Breast epithelium (tissue), 4 donors: ENCODE data around the gene MTMR12. TPM values are rescaled to one million over a fixed set of nuclear protein-coding genes. Genes with fewer than 3 reads are reported as not detected.

Experiments
- DNase-seq, 2 donors: peaks; one replicate each; pipeline ENCODE4 v3.0.0-alpha.2; 2019; ENCODE audit warnings: low spot score in 2 of 2
- H3K27ac ChIP-seq, 2 donors: fragments of 200-600 bp; sonication (generic) in 1 of 2; one replicate each; pipeline ENCODE4 v1.5.1; 2016 to 2019; ENCODE audit warnings: mild to moderate bottlenecking in 1 of 2
- H3K27me3 ChIP-seq, 2 donors: fragments of 200-600 bp; sonication (generic) in 1 of 2; one replicate each; pipeline versions ENCODE4 v1.5.1 to v1.6.0; 2017 to 2019; ENCODE audit warnings: control low read depth in 1 of 2, mild to moderate bottlenecking in 1 of 2
- H3K36me3 ChIP-seq: fragments of 200-600 bp; one replicate; pipeline ENCODE4 v1.5.1; 2019
- H3K4me1 ChIP-seq, 2 donors: fragments of 200-600 bp; sonication (generic); one replicate each; pipeline ENCODE4 v1.5.1; 2016 to 2019; ENCODE audit warnings: control low read depth in 1 of 2
- H3K4me3 ChIP-seq, 3 donors: fragments of 200-600 bp; sonication (generic); 1 replicate in 2 of 3; 2 replicates in 1 of 3; pipeline ENCODE4 v1.5.1; 2016 to 2019; ENCODE audit warnings: mild to moderate bottlenecking in 3 of 3, moderate library complexity in 2 of 3
- H3K9me3 ChIP-seq, 2 donors: fragments of 200-600 bp; sonication (generic) in 1 of 2; one replicate each; pipeline ENCODE4 v1.5.1; 2016 to 2019; ENCODE audit warnings: control low read depth in 1 of 2
- POLR2A ChIP-seq: fragments of 450-650 bp; IDR thresholded peaks from one replicate; pipeline ENCODE4 v1.6.1; 2016; ENCODE audit warnings: antibody characterized with exemption, mild to moderate bottlenecking, moderate library complexity
- POLR2AphosphoS5 ChIP-seq, 3 donors: sonication (generic); formaldehyde crosslinking; IDR thresholded peaks; one replicate each; pipeline ENCODE4 v1.6.1; 2017; ENCODE audit warnings: antibody characterized with exemption in 3 of 3
- intact Hi-C: fragments of 100-400 bp; cut with DNase I; formaldehyde crosslinking; loops from one replicate; pipeline ENCODE4 v1.15.1; 2023; ENCODE audit warnings: low total_unique reads
- total RNA-seq, 3 donors: library from RNA; depleted of rRNA; stranded (reverse); fragments of >200 nt; gene quantifications; one replicate each; pipeline ENCODE4 v1.1.0, GENCODE V29; 2016
- TF ChIP-seq, protein P1 (sequence below), 3 donors: fragments of 450-650 bp; IDR thresholded peaks; one replicate each; pipeline ENCODE4 v1.5.1; 2016 to 2017; ENCODE audit warnings: antibody characterized with exemption in 3 of 3, mild to moderate bottlenecking in 3 of 3, moderate library complexity in 3 of 3

MTMR12 gene
- total RNA-seq, 3 donors from 2014 or later = 40.0 to 61.3 (median 43.0) TPM

DNA sequence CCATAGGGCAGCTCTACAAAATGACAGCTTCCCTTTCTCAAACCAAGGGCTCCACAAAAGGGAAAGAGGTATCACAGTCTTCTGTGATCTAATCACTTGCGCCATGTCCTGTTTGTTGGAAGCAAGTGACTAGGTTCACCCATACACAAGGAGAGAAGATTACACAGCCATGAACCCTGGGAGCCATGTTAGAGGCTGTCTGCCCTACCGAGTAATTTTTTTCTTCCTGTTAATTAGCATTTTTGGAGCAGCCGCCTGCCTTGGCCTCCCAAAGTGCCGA lies 105.4 kb downstream of the MTMR12 start:
- Histone ChIP-seq H3K4me1 (no peaks in the 10 kb centered on the region), H3K27me3 (no peaks in the 10 kb centered on the region), H3K9me3 (no peaks in the 10 kb centered on the region), H3K27ac (no peak overlapping the region), H3K36me3 (no peaks in the 10 kb centered on the region), H3K4me3 (no peak overlapping the region)
- intact Hi-C loops = no loop called here
- no peak for TF ChIP-seq POLR2AphosphoS5 (IDR thresholded peaks at IDR 0.05)
- TF ChIP-seq POLR2A = no peak
- TF ChIP-seq, protein P1, sequence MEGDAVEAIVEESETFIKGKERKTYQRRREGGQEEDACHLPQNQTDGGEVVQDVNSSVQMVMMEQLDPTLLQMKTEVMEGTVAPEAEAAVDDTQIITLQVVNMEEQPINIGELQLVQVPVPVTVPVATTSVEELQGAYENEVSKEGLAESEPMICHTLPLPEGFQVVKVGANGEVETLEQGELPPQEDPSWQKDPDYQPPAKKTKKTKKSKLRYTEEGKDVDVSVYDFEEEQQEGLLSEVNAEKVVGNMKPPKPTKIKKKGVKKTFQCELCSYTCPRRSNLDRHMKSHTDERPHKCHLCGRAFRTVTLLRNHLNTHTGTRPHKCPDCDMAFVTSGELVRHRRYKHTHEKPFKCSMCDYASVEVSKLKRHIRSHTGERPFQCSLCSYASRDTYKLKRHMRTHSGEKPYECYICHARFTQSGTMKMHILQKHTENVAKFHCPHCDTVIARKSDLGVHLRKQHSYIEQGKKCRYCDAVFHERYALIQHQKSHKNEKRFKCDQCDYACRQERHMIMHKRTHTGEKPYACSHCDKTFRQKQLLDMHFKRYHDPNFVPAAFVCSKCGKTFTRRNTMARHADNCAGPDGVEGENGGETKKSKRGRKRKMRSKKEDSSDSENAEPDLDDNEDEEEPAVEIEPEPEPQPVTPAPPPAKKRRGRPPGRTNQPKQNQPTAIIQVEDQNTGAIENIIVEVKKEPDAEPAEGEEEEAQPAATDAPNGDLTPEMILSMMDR (IDR thresholded peaks at IDR 0.05) = no peak
- DNase-seq = no peak

DNA sequence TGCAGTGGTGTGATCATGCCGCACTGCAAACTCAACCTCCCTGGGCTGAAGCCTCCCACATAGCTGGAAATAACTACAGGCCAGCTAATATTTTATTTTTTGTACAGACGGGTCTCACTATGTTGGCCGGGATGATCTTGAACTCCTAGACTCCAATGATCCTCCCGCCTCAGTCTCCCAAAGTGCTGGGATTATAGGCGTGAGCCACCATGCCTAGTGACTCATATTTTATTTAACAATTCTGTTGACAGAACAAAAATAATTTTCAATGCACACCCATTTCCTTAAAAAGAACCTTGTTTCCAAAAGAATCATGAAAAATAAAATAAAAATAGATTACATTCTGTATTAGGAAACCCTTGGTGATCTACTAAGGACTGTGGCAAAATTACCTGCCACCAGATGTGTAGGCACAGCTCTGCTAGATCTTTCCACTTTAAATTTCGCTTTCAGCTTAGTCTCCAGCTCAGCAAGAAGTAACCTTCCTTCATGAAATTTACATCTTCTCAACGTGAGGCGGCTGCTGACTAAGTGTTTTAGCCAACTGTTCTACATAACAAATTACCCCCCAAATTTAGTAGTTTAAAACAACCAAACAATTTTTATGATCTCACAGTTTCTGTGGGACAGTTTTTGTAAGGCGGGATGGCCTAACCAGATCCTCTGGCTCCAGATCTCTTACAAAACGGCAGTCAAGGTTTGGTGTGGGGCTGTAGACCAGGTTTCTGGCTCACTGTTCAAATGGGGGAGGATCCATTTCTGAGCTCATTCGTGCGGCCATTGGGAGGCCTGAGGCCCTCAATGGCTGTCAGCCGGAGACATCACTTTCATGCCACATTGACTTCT lies 106.0 kb downstream of the MTMR12 start:
- H3K27me3 ChIP-seq = no peaks in the 10 kb centered on the region
- intact Hi-C loops = no loop called here
- no peaks in the 10 kb centered on the region for H3K4me1 ChIP-seq
- no peak for DNase-seq
- H3K36me3 ChIP-seq = no peaks in the 10 kb centered on the region
- no peak overlapping the region for H3K27ac ChIP-seq
- H3K4me3 ChIP-seq = no peak overlapping the region
- no peaks in the 10 kb centered on the region for H3K9me3 ChIP-seq
- TF ChIP-seq POLR2A = no peak
- TF ChIP-seq, protein P1 (IDR thresholded peaks at IDR 0.05) = no peak
- no peak for TF ChIP-seq POLR2AphosphoS5 (IDR thresholded peaks at IDR 0.05)

- DNase-seq = no peak
- TF ChIP-seq POLR2AphosphoS5 (IDR thresholded peaks at IDR 0.05) = no peak
Observed at GRCh38 chr5:32206053-32206452, 106.7 kb downstream of the MTMR12 start.

GRCh38 chr5:32202394-32202793 lies 110.3 kb downstream of the MTMR12 start:
- no peak overlapping the region for H3K4me3 ChIP-seq
- DNase-seq = no peak
- no peaks in the 10 kb centered on the region for H3K36me3 ChIP-seq
- no peaks in the 10 kb centered on the region for H3K4me1 ChIP-seq
- H3K27ac ChIP-seq = no peak overlapping the region
- intact Hi-C loops = no loop called here
- H3K9me3 ChIP-seq = no peaks in the 10 kb centered on the region
- TF ChIP-seq POLR2A = no peak
- TF ChIP-seq, protein P1 (IDR thresholded peaks at IDR 0.05) = no peak
- no peak for TF ChIP-seq POLR2AphosphoS5 (IDR thresholded peaks at IDR 0.05)
- H3K27me3 ChIP-seq = no peaks in the 10 kb centered on the region

More at GRCh38 chr5:32206053-32206452, 106.7 kb downstream of the MTMR12 start:
- Histone ChIP-seq H3K36me3 (no peaks in the 10 kb centered on the region), H3K4me1 (no peaks in the 10 kb centered on the region), H3K27ac (no peak overlapping the region), H3K4me3 (no peak overlapping the region), H3K27me3 (no peaks in the 10 kb centered on the region), H3K9me3 (no peaks in the 10 kb centered on the region)
- intact Hi-C loops = no loop called here

DNA sequence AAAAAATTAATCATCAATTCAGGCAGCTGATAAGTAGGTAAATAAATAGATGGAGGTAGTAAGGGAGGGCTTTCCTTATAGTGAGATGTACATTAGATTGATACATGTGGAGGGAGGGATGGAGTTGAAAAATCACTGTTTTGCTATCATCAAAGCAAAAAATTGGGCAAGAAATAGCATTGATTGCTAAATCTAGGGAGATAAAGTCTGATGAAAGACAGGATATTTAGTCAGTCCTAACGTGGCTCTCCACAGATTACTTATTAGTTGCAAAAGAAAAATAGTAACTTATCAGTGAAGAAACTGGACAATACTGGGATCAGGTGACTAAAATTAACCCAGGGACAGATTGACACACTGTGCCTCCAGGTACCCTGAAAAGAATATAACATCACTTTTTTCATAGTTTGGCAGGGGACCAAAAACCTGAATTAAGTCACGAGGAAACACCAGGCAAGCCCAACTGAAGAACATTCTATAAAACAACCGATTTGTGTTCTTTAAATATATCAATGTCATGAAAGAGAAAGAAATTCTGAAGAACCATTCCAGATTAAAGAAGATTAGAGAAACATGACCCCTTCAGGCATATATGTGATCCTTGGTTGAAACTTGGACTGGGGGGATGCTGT lies 111.5 kb downstream of the MTMR12 start:
- no peaks in the 10 kb centered on the region for H3K4me1 ChIP-seq
- H3K36me3 ChIP-seq = no peaks in the 10 kb centered on the region
- no peaks in the 10 kb centered on the region for H3K9me3 ChIP-seq
- no peak overlapping the region for H3K27ac ChIP-seq
- TF ChIP-seq, protein P1 (IDR thresholded peaks at IDR 0.05) = no peak
- TF ChIP-seq POLR2A (no peak), POLR2AphosphoS5 (IDR thresholded peaks at IDR 0.05) (no peak)
- intact Hi-C loops = no loop called here
- H3K4me3 ChIP-seq = no peak overlapping the region
- DNase-seq = no peak
- H3K27me3 ChIP-seq = no peaks in the 10 kb centered on the region
